ENCODE measurements around the gene INTS14. TPM values are rescaled to one million over a fixed set of nuclear protein-coding genes. Genes with fewer than 3 reads are reported as not detected.
"Not testable (repeated sequence)": the region's sequence is repeated elsewhere in the genome, so short reads cannot be mapped to it uniquely, and the experiment has no call there.

Gene INTS14
- total RNA-seq, 1 experiment from 2014 or later, result 38.2 TPM

GRCh38 chr15:65558336-65558735, 52.6 kb downstream of the INTS14 start:
- H3K4me1 Mint-ChIP-seq (ENCODE audit: low read depth, unreplicated experiment), result no peaks in the 10 kb centered on the region
- no peaks in the 10 kb centered on the region for H3K9me3 Mint-ChIP-seq (ENCODE audit: unreplicated experiment)
- Histone ChIP-seq H3K27me3 (replicated peaks; ENCODE audit: control insufficient read depth, insufficient read depth, low read length) (no peaks in the 10 kb centered on the region), H3K36me3 (ENCODE audit: control insufficient read depth, insufficient read depth, low read length) (no peaks in the 10 kb centered on the region; the same call in none of the 2 replicates), H3K4me1 (no peaks in the 10 kb centered on the region), H3K4me3 (ENCODE audit: low read depth, low read length) (no peak overlapping the region), H3K9me3 (no peaks in the 10 kb centered on the region)
- TF ChIP-seq CTCF (IDR thresholded peaks at IDR 0.05; ENCODE audit: insufficient read depth in 1 of 2, low read depth in 1 of 2, low read length in 1 of 2, severe bottlenecking in 1 of 2, unreplicated experiment in 1 of 2), result no peak
- intact Hi-C loops (cut with micrococcal nuclease; ENCODE audit: unreplicated experiment), result no loop called here
- POLR2A ChIA-PET, result no interaction called here
- no peaks in the 10 kb centered on the region for H3K27me3 Mint-ChIP-seq (ENCODE audit: insufficient read depth, unreplicated experiment)
- CTCF ChIA-PET, result no interaction called here
- no peak overlapping the region for H3K27ac Mint-ChIP-seq (ENCODE audit: unreplicated experiment)
- DNase-seq, result no peak
- no peak overlapping the region for H3K4me3 Mint-ChIP-seq (ENCODE audit: unreplicated experiment)
- BruUV-seq (replicated peaks), result no TSS peak
- peaks cover 69% of the 10 kb centered on the region for H3K36me3 Mint-ChIP-seq (ENCODE audit: insufficient read depth, unreplicated experiment)

- no peaks in the 10 kb centered on the region for H3K27me3 ChIP-seq (replicated peaks; ENCODE audit: control insufficient read depth, insufficient read depth, low read length)
- H3K9me3 ChIP-seq, result no peaks in the 10 kb centered on the region
- no peak overlapping the region for H3K4me3 ChIP-seq (ENCODE audit: low read depth, low read length)
- CTCF ChIA-PET, result no interaction called here
- no peak for DNase-seq
- H3K36me3 ChIP-seq (ENCODE audit: control insufficient read depth, insufficient read depth, low read length), result no peaks in the 10 kb centered on the region; the same call in 1 of the 2 replicates
- H3K27me3 Mint-ChIP-seq (ENCODE audit: insufficient read depth, unreplicated experiment), result no peaks in the 10 kb centered on the region
- H3K27ac Mint-ChIP-seq (ENCODE audit: unreplicated experiment), result no peak overlapping the region
- no peak for TF ChIP-seq CTCF (IDR thresholded peaks at IDR 0.05; ENCODE audit: insufficient read depth in 1 of 2, low read depth in 1 of 2, low read length in 1 of 2, severe bottlenecking in 1 of 2, unreplicated experiment in 1 of 2)
- POLR2A ChIA-PET, result no interaction called here
- H3K4me1 Mint-ChIP-seq (ENCODE audit: low read depth, unreplicated experiment), result no peaks in the 10 kb centered on the region
- BruUV-seq (replicated peaks), result no TSS peak
- H3K36me3 Mint-ChIP-seq (ENCODE audit: insufficient read depth, unreplicated experiment), result peaks cover 56% of the 10 kb centered on the region
- no peaks in the 10 kb centered on the region for H3K9me3 Mint-ChIP-seq (ENCODE audit: unreplicated experiment)
- H3K4me1 ChIP-seq, result no peaks in the 10 kb centered on the region
- H3K4me3 Mint-ChIP-seq (ENCODE audit: unreplicated experiment), result no peak overlapping the region
- intact Hi-C loops (cut with micrococcal nuclease; ENCODE audit: unreplicated experiment), result no loop called here
These were observed 54.3 kb downstream of the INTS14 start for GRCh38 chr15:65556622-65557021.

GRCh38 chr15:65553691-65554090, 57.2 kb downstream of the INTS14 start:
- Mint-ChIP-seq H3K27me3 (ENCODE audit: insufficient read depth, unreplicated experiment) (no peaks in the 10 kb centered on the region), H3K36me3 (ENCODE audit: insufficient read depth, unreplicated experiment) (peaks cover 39% of the 10 kb centered on the region), H3K4me1 (ENCODE audit: low read depth, unreplicated experiment) (no peaks in the 10 kb centered on the region), H3K4me3 (ENCODE audit: unreplicated experiment) (no peak overlapping the region), H3K9me3 (ENCODE audit: unreplicated experiment) (no peaks in the 10 kb centered on the region), H3K27ac (ENCODE audit: unreplicated experiment) (no peak overlapping the region)
- Histone ChIP-seq H3K4me1 (no peaks in the 10 kb centered on the region), H3K9me3 (no peaks in the 10 kb centered on the region), H3K4me3 (ENCODE audit: low read depth, low read length) (no peak overlapping the region), H3K36me3 (ENCODE audit: control insufficient read depth, insufficient read depth, low read length) (no peaks in the 10 kb centered on the region; the same call in 1 of the 2 replicates), H3K27me3 (replicated peaks; ENCODE audit: control insufficient read depth, insufficient read depth, low read length) (no peaks in the 10 kb centered on the region)
- intact Hi-C loops (cut with micrococcal nuclease; ENCODE audit: unreplicated experiment), result no loop called here
- no peak for DNase-seq
- TF ChIP-seq CTCF (IDR thresholded peaks at IDR 0.05; ENCODE audit: insufficient read depth in 1 of 2, low read depth in 1 of 2, low read length in 1 of 2, severe bottlenecking in 1 of 2, unreplicated experiment in 1 of 2), result no peak
- BruUV-seq (replicated peaks), result no TSS peak
- ChIA-PET CTCF (no interaction called here), POLR2A (no interaction called here)

- intact Hi-C loops (cut with micrococcal nuclease; ENCODE audit: unreplicated experiment); H3K4me3 Mint-ChIP-seq (ENCODE audit: unreplicated experiment); H3K27me3 Mint-ChIP-seq (ENCODE audit: insufficient read depth, unreplicated experiment); H3K27ac Mint-ChIP-seq (ENCODE audit: unreplicated experiment); H3K27me3 ChIP-seq (replicated peaks; ENCODE audit: control insufficient read depth, insufficient read depth, low read length); DNase-seq; POLR2A ChIA-PET; CTCF ChIA-PET; H3K9me3 ChIP-seq; BruUV-seq (replicated peaks); H3K9me3 Mint-ChIP-seq (ENCODE audit: unreplicated experiment); H3K36me3 ChIP-seq (ENCODE audit: control insufficient read depth, insufficient read depth, low read length); H3K4me1 ChIP-seq; H3K4me3 ChIP-seq (ENCODE audit: low read depth, low read length); H3K4me1 Mint-ChIP-seq (ENCODE audit: low read depth, unreplicated experiment): not testable (repeated sequence)
- peaks cover 30% of the 10 kb centered on the region for H3K36me3 Mint-ChIP-seq (ENCODE audit: insufficient read depth, unreplicated experiment)
These were observed 58.1 kb downstream of the INTS14 start for GRCh38 chr15:65552851-65553250.

Data from Caco-2 (cell line).